ENCODE data around the gene DNAI1.

DNAI1 gene

GRCh38 chr9:34555936-34556525 is 97.4 kb downstream of the DNAI1 start:
- no peak overlapping the region for H3K27ac Mint-ChIP-seq

GRCh38 chr9:34556949-34557348 is 98.3 kb downstream of the DNAI1 start:
- Mint-ChIP-seq H3K4me1 (ENCODE audit: low read depth) (no peaks in the 10 kb centered on the region), H3K36me3 (ENCODE audit: low read depth) (no peaks in the 10 kb centered on the region), H3K27ac (no peak overlapping the region), H3K4me3 (no peak overlapping the region), H3K9me3 (no peaks in the 10 kb centered on the region), H3K27me3 (ENCODE audit: low read depth) (peaks cover 13% of the 10 kb centered on the region)

More at GRCh38 chr9:34555936-34556525, 97.4 kb downstream of the DNAI1 start:
- no peaks in the 10 kb centered on the region for H3K4me1 Mint-ChIP-seq (ENCODE audit: low read depth)
- H3K27me3 Mint-ChIP-seq (ENCODE audit: low read depth), result peaks cover 13% of the 10 kb centered on the region
- H3K4me3 Mint-ChIP-seq, result no peak overlapping the region
- H3K36me3 Mint-ChIP-seq (ENCODE audit: low read depth), result no peaks in the 10 kb centered on the region
- no peaks in the 10 kb centered on the region for H3K9me3 Mint-ChIP-seq

GRCh38 chr9:34557426-34558321 is 99.1 kb downstream of the DNAI1 start:
- Mint-ChIP-seq H3K36me3 (ENCODE audit: low read depth) (no peaks in the 10 kb centered on the region), H3K27ac (no peak overlapping the region), H3K4me3 (no peak overlapping the region), H3K4me1 (ENCODE audit: low read depth) (no peaks in the 10 kb centered on the region), H3K9me3 (no peaks in the 10 kb centered on the region), H3K27me3 (ENCODE audit: low read depth) (peaks cover 13% of the 10 kb centered on the region)

GRCh38 chr9:34558364-34558763 is 99.8 kb downstream of the DNAI1 start:
- no peaks in the 10 kb centered on the region for H3K9me3 Mint-ChIP-seq
- no peaks in the 10 kb centered on the region for H3K4me1 Mint-ChIP-seq (ENCODE audit: low read depth)
- no peak overlapping the region for H3K27ac Mint-ChIP-seq
- H3K27me3 Mint-ChIP-seq (ENCODE audit: low read depth), result peaks cover 13% of the 10 kb centered on the region
- H3K4me3 Mint-ChIP-seq, result no peak overlapping the region
- no peaks in the 10 kb centered on the region for H3K36me3 Mint-ChIP-seq (ENCODE audit: low read depth)

- H3K27me3 Mint-ChIP-seq (ENCODE audit: low read depth), result peaks cover 13% of the 10 kb centered on the region
- no peaks in the 10 kb centered on the region for H3K9me3 Mint-ChIP-seq
- H3K4me1 Mint-ChIP-seq (ENCODE audit: low read depth), result no peaks in the 10 kb centered on the region
- no peak overlapping the region for H3K4me3 Mint-ChIP-seq
- no peaks in the 10 kb centered on the region for H3K36me3 Mint-ChIP-seq (ENCODE audit: low read depth)
- no peak overlapping the region for H3K27ac Mint-ChIP-seq
Measured at GRCh38 chr9:34558919-34559623, 100.5 kb downstream of the DNAI1 start.

GRCh38 chr9:34559624-34560455 is 101.2 kb downstream of the DNAI1 start:
- no peak overlapping the region for H3K27ac Mint-ChIP-seq
- no peaks in the 10 kb centered on the region for H3K4me1 Mint-ChIP-seq (ENCODE audit: low read depth)
- no peaks in the 10 kb centered on the region for H3K9me3 Mint-ChIP-seq
- H3K27me3 Mint-ChIP-seq (ENCODE audit: low read depth), result peaks cover 13% of the 10 kb centered on the region
- no peak overlapping the region for H3K4me3 Mint-ChIP-seq
- no peaks in the 10 kb centered on the region for H3K36me3 Mint-ChIP-seq (ENCODE audit: low read depth)

GRCh38 chr9:34560599-34561214 is 102.1 kb downstream of the DNAI1 start:
- Mint-ChIP-seq H3K27ac (no peak overlapping the region), H3K36me3 (ENCODE audit: low read depth) (no peaks in the 10 kb centered on the region), H3K4me1 (ENCODE audit: low read depth) (no peaks in the 10 kb centered on the region), H3K27me3 (ENCODE audit: low read depth) (peaks cover 13% of the 10 kb centered on the region), H3K4me3 (no peak overlapping the region), H3K9me3 (no peaks in the 10 kb centered on the region)

- Mint-ChIP-seq H3K4me1 (ENCODE audit: low read depth) (no peaks in the 10 kb centered on the region), H3K27ac (no peak overlapping the region), H3K27me3 (ENCODE audit: low read depth) (peaks cover 13% of the 10 kb centered on the region), H3K9me3 (no peaks in the 10 kb centered on the region), H3K4me3 (no peak overlapping the region), H3K36me3 (ENCODE audit: low read depth) (no peaks in the 10 kb centered on the region)
Measured at GRCh38 chr9:34562135-34562745, 103.6 kb downstream of the DNAI1 start.

GRCh38 chr9:34563262-34563661 is 104.7 kb downstream of the DNAI1 start:
- H3K9me3 Mint-ChIP-seq, result no peaks in the 10 kb centered on the region
- no peaks in the 10 kb centered on the region for H3K36me3 Mint-ChIP-seq (ENCODE audit: low read depth)
- H3K4me3 Mint-ChIP-seq, result no peak overlapping the region
- H3K27me3 Mint-ChIP-seq (ENCODE audit: low read depth), result peaks cover 9% of the 10 kb centered on the region
- no peaks in the 10 kb centered on the region for H3K4me1 Mint-ChIP-seq (ENCODE audit: low read depth)
- H3K27ac Mint-ChIP-seq, result no peak overlapping the region

- Mint-ChIP-seq H3K4me1 (ENCODE audit: low read depth) (no peaks in the 10 kb centered on the region), H3K27ac (no peak overlapping the region), H3K36me3 (ENCODE audit: low read depth) (no peaks in the 10 kb centered on the region), H3K9me3 (no peaks in the 10 kb centered on the region), H3K4me3 (no peak overlapping the region), H3K27me3 (ENCODE audit: low read depth) (peaks cover 5% of the 10 kb centered on the region)
Measured at GRCh38 chr9:34564617-34565016, 106.0 kb downstream of the DNAI1 start.

- Mint-ChIP-seq H3K4me1 (ENCODE audit: low read depth) (no peaks in the 10 kb centered on the region), H3K9me3 (no peaks in the 10 kb centered on the region), H3K4me3 (no peak overlapping the region), H3K27ac (no peak overlapping the region), H3K27me3 (ENCODE audit: low read depth) (peaks cover 7% of the 10 kb centered on the region), H3K36me3 (ENCODE audit: low read depth) (no peaks in the 10 kb centered on the region)
Measured at GRCh38 chr9:34565856-34566255, 107.3 kb downstream of the DNAI1 start.

- Mint-ChIP-seq H3K27me3 (ENCODE audit: low read depth) (peaks cover 7% of the 10 kb centered on the region), H3K9me3 (no peaks in the 10 kb centered on the region), H3K4me3 (no peak overlapping the region)
Measured at GRCh38 chr9:34566322-34566721, 107.7 kb downstream of the DNAI1 start.

GRCh38 chr9:34566972-34567371 is 108.4 kb downstream of the DNAI1 start:
- Mint-ChIP-seq H3K36me3 (ENCODE audit: low read depth) (no peaks in the 10 kb centered on the region), H3K27ac (no peak overlapping the region), H3K27me3 (ENCODE audit: low read depth) (peaks cover 7% of the 10 kb centered on the region), H3K4me3 (no peak overlapping the region), H3K9me3 (no peaks in the 10 kb centered on the region), H3K4me1 (ENCODE audit: low read depth) (no peaks in the 10 kb centered on the region)

More at GRCh38 chr9:34566322-34566721, 107.7 kb downstream of the DNAI1 start:
- no peak overlapping the region for H3K27ac Mint-ChIP-seq
- no peaks in the 10 kb centered on the region for H3K4me1 Mint-ChIP-seq (ENCODE audit: low read depth)
- H3K36me3 Mint-ChIP-seq (ENCODE audit: low read depth), result no peaks in the 10 kb centered on the region

All from T-helper 1 cell treated with Interleukin-12 subunit alpha and Interleukin-12 subunit beta and Interleukin-4 antibody, amounts not matched to agents 30 μg/mL and 1 μg/mL, for 36 hours (primary cell).